Keratinocyte (primary cell): ENCODE results near the gene OSBPL5. TPM values are rescaled to one million over a fixed set of nuclear protein-coding genes. Genes with fewer than 3 reads are reported as not detected.
"Not testable (repeated sequence)": the region's sequence is repeated elsewhere in the genome, so short reads cannot be mapped to it uniquely, and the experiment has no call there.

ENCODE experiments used
- DNase-seq: peaks from one replicate; pipeline ENCODE4 v3.0.0-alpha.2; 2011; ENCODE audit warnings: low read depth, missing footprints, low spot score
- FAIRE-seq: peaks from 2 replicates; lab custom pipeline; 2011; peaks lifted over from hg19 to GRCh38; lab: Jason Lieb, UNC
- H2AFZ ChIP-seq: 2 replicates; pipeline ENCODE4 v1.6.0; 2012; ENCODE audit warnings: low read length, control low read depth, inconsistent platforms; ENCODE audit not compliant: control insufficient read depth
- H3K27ac ChIP-seq: 2 replicates; pipeline ENCODE4 v1.5.1; 2011; ENCODE audit warnings: low read length; ENCODE audit not compliant: control insufficient read depth, insufficient read depth
- H3K27me3 ChIP-seq: 3 replicates; pipeline ENCODE4 v1.6.0; 2011; ENCODE audit warnings: low read length; ENCODE audit not compliant: control insufficient read depth, insufficient read depth; ENCODE audit errors: extremely low read depth
- H3K36me3 ChIP-seq, 2 experiments: 2 replicates in 1 of 2; 3 replicates in 1 of 2; pipeline ENCODE4 v1.5.1; 2011; ENCODE audit warnings: low read length in 2 of 2, mild to moderate bottlenecking in 1 of 2; ENCODE audit not compliant: control insufficient read depth in 2 of 2, insufficient read depth in 2 of 2; ENCODE audit errors: extremely low read depth in 1 of 2
- H3K4me1 ChIP-seq: 3 replicates; pipeline ENCODE4 v1.5.1; 2011; ENCODE audit warnings: low read length; ENCODE audit not compliant: control insufficient read depth, insufficient read depth; ENCODE audit errors: extremely low read depth
- H3K4me2 ChIP-seq: 3 replicates; pipeline ENCODE4 v1.6.0; 2011; ENCODE audit warnings: low read depth, low read length; ENCODE audit not compliant: control insufficient read depth, insufficient read depth; ENCODE audit errors: extremely low read depth
- H3K4me3 ChIP-seq, 3 experiments: fragments of 200-600 bp in 1 of 3; sonication (generic) in 1 of 3; 2 replicates in 2 of 3; 3 replicates in 1 of 3; pipeline ENCODE4 v1.5.1; 2011 to 2016; ENCODE audit warnings: low read length in 3 of 3, mild to moderate bottlenecking in 3 of 3, control low read depth in 2 of 3, inconsistent platforms in 1 of 3, low read depth in 1 of 3, mixed read lengths in 1 of 3, mixed run types in 1 of 3, moderate library complexity in 1 of 3; ENCODE audit not compliant: control insufficient read depth in 2 of 3, insufficient read depth in 2 of 3; ENCODE audit errors: extremely low read depth in 1 of 3
- H3K79me2 ChIP-seq: 2 replicates; pipeline ENCODE4 v1.6.0; 2012; ENCODE audit warnings: low read length; ENCODE audit not compliant: control insufficient read depth, insufficient read depth
- H3K9ac ChIP-seq: 3 replicates; pipeline ENCODE4 v1.6.0; 2011; ENCODE audit warnings: low read length; ENCODE audit not compliant: control insufficient read depth, insufficient read depth; ENCODE audit errors: extremely low read depth
- H3K9me1 ChIP-seq: 3 replicates; pipeline ENCODE4 v1.6.0; 2011; ENCODE audit warnings: low read length; ENCODE audit not compliant: control insufficient read depth, insufficient read depth; ENCODE audit errors: extremely low read depth
- H3K9me3 ChIP-seq: 2 replicates; pipeline ENCODE4 v1.5.1; 2012; ENCODE audit warnings: low read depth, low read length; ENCODE audit not compliant: control insufficient read depth
- H4K20me1 ChIP-seq: 3 replicates; pipeline ENCODE4 v1.6.0; 2011; ENCODE audit warnings: low read length; ENCODE audit not compliant: control insufficient read depth, insufficient read depth; ENCODE audit errors: extremely low read depth
- EZH2 ChIP-seq: IDR thresholded peaks from one replicate; pipeline ENCODE4 v1.6.1; 2012; ENCODE audit warnings: inconsistent platforms, mild to moderate bottlenecking, low read length, moderate library complexity
- dilution Hi-C: fragments of 300-500 bp; cut with MboI; formaldehyde crosslinking; loops from one replicate; pipeline ENCODE4 v1.7.0; 2020; ENCODE audit warnings: low sequenced_read_pairs; ENCODE audit not compliant: extremely low pct_ligation_motif_present
- polyA plus RNA-seq, 5 experiments: library from polyadenylated mRNA; depleted of rRNA in 3 of 5; stranded (reverse) in 3 of 5; stranded (forward) in 1 of 5; unstranded in 1 of 5; fragments of >200 nt; gene quantifications; 1 replicate in 1 of 5; 2 replicates in 3 of 5; 3 replicates in 1 of 5; pipeline versions ENCODE4 v1.2.1 to v1.2.3, GENCODE V29; 2011 to 2012; ENCODE audit warnings: missing spikeins in 2 of 5, low read depth in 1 of 5, low replicate concordance in 1 of 5

The OSBPL5 gene
- polyA plus RNA-seq, 1 donor (not counting 4 experiments of a cell fraction or from before 2014, with no cell fraction given) = 3.0 TPM

DNA sequence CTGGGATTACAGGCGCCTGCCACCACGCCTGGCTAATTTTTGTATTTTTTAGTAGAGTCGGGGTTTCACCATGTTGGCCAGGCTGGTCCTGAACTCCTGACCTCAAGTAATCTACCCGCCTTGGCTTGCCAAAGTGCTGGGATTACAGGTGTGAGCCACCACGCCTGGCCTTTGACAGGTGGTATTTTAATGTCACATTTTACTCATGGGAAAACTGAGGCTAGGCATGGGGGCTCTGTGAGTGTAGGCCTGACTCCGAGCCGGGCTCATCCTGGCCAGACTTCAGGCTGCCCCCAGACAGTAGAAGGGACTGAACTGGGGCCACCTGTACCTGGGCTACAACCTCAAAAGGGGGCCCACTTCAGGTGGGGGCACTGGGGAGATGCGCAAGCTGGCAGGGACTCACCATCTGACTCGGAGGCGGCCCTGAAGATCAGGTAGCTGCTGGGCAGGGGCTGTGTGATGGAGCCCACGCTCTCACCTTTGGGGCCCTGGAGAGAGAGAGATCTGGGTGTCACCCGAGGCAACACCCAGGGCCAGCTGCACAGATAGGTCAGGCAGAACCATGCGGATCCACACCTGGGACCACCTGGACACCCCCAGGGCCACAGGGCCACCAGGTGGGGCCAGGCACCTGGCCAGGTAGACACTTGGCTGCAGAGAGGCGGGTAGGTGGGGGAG, 45.8 kb downstream of the OSBPL5 start:
- Histone ChIP-seq H3K27me3 (no peaks in the 10 kb centered on the region), H3K4me1 (peaks cover 19% of the 10 kb centered on the region), H3K9me3 (no peaks in the 10 kb centered on the region), H3K9me1 (no peaks in the 10 kb centered on the region), H3K4me3 (no peak overlapping the region), H3K4me2 (no peak overlapping the region), H3K27ac (no peak overlapping the region), H4K20me1 (peaks cover 4% of the 10 kb centered on the region), H3K9ac (no peak overlapping the region), H2AFZ (no peak overlapping the region), H3K79me2 (no peaks in the 10 kb centered on the region), H3K36me3 (peaks cover 0 to 4% of the 10 kb centered on the region in 2 experiments)
- dilution Hi-C loops = no loop called here
- no peak for FAIRE-seq
- DNase-seq = no peak
- TF ChIP-seq EZH2 = no peak

GRCh38 chr11:3115321-3115720, 49.8 kb downstream of the OSBPL5 start:
- Histone ChIP-seq H3K9ac (no peak overlapping the region), H3K4me2 (no peak overlapping the region), H3K27me3 (no peaks in the 10 kb centered on the region), H3K9me3 (no peaks in the 10 kb centered on the region), H3K4me3 (no peak overlapping the region), H3K79me2 (no peaks in the 10 kb centered on the region), H2AFZ (no peak overlapping the region), H4K20me1 (no peaks in the 10 kb centered on the region), H3K4me1 (no peaks in the 10 kb centered on the region), H3K9me1 (no peaks in the 10 kb centered on the region), H3K36me3 (peaks cover 0 to 2% of the 10 kb centered on the region in 2 experiments), H3K27ac (no peak overlapping the region)
- dilution Hi-C loops = no loop called here
- no peak for FAIRE-seq
- TF ChIP-seq EZH2 = no peak
- DNase-seq = no peak

- H3K36me3 ChIP-seq, H3K4me1 ChIP-seq, H3K9me1 ChIP-seq, H2AFZ ChIP-seq, dilution Hi-C loops, H3K4me2 ChIP-seq, H4K20me1 ChIP-seq, H3K9me3 ChIP-seq, H3K9ac ChIP-seq, H3K79me2 ChIP-seq, FAIRE-seq, H3K4me3 ChIP-seq, H3K27ac ChIP-seq, H3K27me3 ChIP-seq, DNase-seq: not testable (repeated sequence)
Observed at GRCh38 chr11:3113661-3114060, 51.4 kb downstream of the OSBPL5 start.
